Uterus (tissue), 2 donors: ENCODE results near the gene TRAF1.

ENCODE experiments used
- CTCF ChIP-seq, 4 experiments: fragments of 200-600 bp in 2 of 4; fragments of 450-650 bp in 2 of 4; sonication (generic) in 2 of 4; IDR thresholded peaks; one replicate each; pipeline ENCODE4 v1.5.1; 2016 to 2019; ENCODE audit warnings: antibody characterized with exemption in 4 of 4, mild to moderate bottlenecking in 2 of 4, moderate library complexity in 1 of 4
- POLR2A ChIP-seq, 2 donors: fragments of 450-650 bp; IDR thresholded peaks; one replicate each; pipeline ENCODE4 v1.6.1; 2016; ENCODE audit warnings: antibody characterized with exemption in 2 of 2, mild to moderate bottlenecking in 1 of 2, moderate library complexity in 1 of 2

GRCh38 chr9:120936764-120937122 lies 10.1 kb upstream of the TRAF1 start:
- TF ChIP-seq POLR2A (IDR thresholded peaks at IDR 0.05): no peak
- no peak for TF ChIP-seq CTCF (IDR thresholded peaks at IDR 0.05)
